CD4-positive, alpha-beta T cell treated with Interleukin-4 for 1 hour (primary cell): ENCODE measurements around the gene COL4A4.
A peak's percentile ranks its signal among the peaks of the same experiment; 100 is the strongest.
"Not testable (repeated sequence)": the region's sequence is repeated elsewhere in the genome, so short reads cannot be mapped to it uniquely, and the experiment has no call there.

Source experiments
- DNase-seq, 2 donors: peaks; one replicate each; pipeline ENCODE4 v3.0.0-alpha.2; 2020 to 2022

Gene COL4A4

GRCh38 chr2:227163998-227164762 is at the start of gene COL4A4, which contains the start of gene COL4A3:
COL4A4 (minus strand) TSS chr2:227164205; CDS start chr2:227147483, 16,722 bp downstream.
COL4A3 (plus strand) TSS chr2:227164624; CDS start chr2:227164727, 103 bp downstream.
- DNase-seq: peak in 1 of 2 donors; percentile 14

GRCh38 chr2:227207573-227207972 is 43.6 kb upstream of the COL4A4 start:
- no peak for DNase-seq

DNA sequence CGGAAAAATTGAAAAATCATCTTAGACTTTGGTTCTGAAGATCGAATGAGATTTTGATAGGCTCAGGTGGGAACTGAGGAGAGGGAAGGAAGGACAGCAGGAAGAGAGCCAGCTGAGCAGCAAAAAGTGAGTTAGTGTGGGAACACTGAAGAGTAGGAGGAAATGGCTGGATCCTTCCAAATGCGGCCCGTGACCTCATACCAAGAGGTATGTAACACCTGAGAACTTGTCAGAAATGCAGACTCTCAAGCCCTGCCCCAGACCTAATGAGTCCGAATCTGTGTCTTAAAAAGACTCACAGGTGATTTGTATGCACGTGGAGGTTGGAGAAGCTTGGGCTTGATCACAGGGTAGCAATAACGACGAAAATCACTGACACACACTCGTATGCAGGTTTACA is 42.4 kb upstream of the COL4A4 start:
- no peak for DNase-seq

- no peak for DNase-seq
These were observed 41.7 kb upstream of the COL4A4 start for GRCh38 chr2:227205701-227206100.

GRCh38 chr2:227204452-227204851 is 40.4 kb upstream of the COL4A4 start:
- DNase-seq: no peak

DNA sequence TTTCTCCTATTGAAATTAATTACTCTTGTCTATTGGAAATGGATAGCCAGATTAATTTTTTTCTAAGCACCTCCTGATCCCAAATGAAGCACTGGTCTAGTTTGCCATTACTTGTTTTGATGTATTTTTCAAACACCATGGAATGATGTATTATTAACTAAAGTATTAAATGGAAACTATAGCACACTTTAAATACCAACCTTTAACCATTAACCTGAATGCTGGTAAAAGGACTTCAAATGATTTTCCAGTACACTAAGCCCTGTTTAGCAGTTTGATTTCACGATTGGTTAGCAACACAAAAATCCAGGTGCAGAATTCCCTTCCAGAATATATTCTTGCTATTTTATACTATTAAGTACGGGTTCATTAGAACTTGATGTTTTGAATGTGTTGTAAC is 37.8 kb upstream of the COL4A4 start:
- no peak for DNase-seq

GRCh38 chr2:227198866-227199265 is 34.9 kb upstream of the COL4A4 start:
- DNase-seq: no peak

DNA sequence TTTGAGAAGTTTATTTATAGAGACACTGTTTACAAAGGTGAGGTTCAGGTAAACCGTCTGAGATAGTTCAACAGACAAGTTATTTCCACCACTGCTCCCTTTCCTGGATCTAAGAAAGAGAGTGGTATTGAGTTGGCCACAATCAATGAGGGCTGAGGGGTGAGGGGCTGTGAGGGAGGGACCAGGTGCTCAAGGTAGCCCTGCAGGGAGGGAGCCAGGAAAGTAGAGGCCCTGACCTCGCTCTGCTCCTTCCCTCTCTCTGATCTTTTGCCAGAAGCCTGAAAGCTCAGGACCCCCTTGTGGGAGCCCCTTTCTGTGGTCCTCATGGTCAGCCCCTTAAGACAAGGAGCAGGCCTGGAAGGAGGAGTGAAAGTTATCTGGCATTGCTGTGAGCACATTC is 30.2 kb upstream of the COL4A4 start:
- no peak for DNase-seq

DNA sequence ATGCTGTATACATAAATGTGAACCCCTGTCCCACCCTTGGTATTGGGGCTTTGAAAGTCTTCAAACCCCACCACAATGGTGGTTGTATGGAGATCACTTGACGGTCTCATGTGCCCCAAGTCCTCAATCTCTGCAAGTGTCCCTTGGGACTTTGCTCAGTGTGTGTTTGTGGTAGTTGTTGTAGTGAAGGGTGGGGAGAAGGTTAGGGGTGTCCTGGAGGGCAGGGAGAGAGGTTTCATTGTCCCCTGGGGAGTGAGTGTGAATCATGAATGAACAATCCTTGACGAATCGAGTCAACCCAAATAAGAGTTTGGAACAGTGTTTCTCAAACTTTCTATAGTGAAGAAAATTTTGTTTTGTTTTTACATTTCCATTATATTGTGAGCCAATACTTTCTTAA is 28.5 kb upstream of the COL4A4 start:
- DNase-seq: no peak

- DNase-seq: no peak
These were observed 27.4 kb upstream of the COL4A4 start for GRCh38 chr2:227191367-227191766.

DNA sequence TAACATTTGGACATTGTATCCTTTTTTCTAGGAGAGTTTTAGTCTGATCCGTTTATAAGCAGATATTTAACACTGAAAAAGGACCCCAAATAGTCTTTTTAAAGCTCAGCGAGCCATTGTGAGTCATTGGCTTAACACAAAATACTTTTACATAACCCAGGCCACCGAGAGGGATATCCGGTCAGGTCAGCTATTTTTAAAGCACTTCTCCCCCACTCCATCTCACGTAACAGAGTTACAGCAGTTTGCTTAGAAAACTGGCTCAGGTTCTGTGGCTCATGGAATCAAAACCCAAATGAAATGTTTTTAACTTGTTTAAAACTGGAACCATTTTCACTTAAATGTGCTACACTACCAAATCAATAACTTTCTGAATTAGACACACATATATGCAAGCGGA is 24.3 kb upstream of the COL4A4 start:
- no peak for DNase-seq

DNA sequence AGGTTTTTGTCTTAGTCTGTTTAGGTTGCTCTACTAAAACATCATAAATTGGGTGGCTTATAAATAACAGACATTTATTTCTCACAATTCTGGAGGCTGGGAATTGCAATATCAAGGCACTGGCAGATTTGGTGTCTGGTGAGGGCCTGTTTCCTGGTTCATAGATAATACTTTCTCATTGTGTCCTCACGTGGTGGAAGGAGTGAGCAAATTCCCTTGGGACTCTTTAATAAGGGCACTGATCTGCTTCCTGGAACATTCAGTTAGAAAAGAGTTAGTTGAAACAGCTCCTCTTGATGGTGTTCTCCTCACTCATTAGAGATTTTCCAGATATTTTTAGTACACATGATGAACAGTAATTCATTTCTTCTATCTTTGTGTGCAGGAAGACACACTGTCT is 22.7 kb upstream of the COL4A4 start:
- DNase-seq: no peak

DNA sequence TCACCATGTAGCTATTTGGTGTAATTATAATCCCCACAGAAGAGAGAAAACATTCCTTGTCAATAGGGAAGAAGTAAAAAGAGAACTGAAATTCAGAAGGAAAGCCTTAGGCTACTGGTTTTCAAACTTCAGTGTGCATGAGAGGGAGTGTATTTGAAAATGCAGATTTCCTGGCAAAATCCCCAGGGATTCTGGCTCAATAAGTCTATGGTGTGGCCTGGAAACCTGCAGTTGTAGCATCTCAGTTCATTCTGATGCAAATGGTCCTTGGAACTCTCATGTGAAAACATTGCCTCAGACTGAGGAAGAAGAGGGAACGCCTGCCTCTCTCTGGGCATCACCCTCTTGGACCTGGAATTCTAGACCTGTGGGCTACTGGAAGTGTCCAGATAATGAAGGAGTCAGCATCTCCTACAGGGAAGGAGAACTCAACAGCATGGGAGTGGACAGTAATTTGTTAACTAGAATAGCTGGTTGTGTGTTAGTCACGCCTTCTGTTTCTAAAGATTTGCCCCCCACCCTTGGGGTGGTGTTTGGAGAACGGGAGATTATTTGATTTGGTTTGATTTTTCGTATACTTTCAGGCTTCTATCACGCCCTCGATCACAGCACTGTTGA is 21.7 kb upstream of the COL4A4 start:
- DNase-seq: no peak

DNA sequence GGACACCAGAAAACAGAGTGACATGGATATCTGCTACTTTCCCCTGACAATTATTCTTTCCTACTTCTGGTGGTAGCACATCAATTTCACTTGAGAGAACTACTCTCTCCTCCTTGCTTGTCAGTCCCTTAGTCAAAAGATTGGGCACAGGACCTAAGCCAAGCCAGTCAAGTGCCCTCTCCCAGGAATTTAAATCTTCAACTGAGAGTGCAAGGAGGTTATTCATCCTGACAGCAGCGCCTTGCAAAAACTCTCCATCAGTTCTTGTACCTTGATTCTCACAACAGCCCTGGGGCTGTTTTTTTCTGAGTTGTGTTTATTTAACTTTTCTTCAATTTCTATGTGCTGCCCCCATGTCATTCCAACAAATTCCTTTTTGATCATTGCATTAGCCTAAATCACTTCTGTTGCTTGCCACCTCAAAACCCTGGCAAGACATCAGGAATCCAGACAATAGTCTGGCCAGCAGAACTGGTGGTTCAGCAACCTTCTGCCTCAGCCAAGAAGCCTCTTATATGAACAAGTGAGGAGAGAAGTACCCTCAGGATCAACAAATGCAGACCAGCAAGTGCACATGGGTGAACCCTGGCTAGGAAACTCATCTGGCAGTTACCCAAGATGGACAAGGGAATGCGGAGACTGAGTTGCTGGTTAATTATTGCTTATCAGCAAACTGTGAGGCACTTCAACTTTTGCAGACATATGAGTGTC is 19.8 kb upstream of the COL4A4 start:
- DNase-seq: no peak

GRCh38 chr2:227182765-227183164 is 18.8 kb upstream of the COL4A4 start:
- no peak for DNase-seq

GRCh38 chr2:227180770-227181169 is 16.8 kb upstream of the COL4A4 start:
- DNase-seq: no peak

DNA sequence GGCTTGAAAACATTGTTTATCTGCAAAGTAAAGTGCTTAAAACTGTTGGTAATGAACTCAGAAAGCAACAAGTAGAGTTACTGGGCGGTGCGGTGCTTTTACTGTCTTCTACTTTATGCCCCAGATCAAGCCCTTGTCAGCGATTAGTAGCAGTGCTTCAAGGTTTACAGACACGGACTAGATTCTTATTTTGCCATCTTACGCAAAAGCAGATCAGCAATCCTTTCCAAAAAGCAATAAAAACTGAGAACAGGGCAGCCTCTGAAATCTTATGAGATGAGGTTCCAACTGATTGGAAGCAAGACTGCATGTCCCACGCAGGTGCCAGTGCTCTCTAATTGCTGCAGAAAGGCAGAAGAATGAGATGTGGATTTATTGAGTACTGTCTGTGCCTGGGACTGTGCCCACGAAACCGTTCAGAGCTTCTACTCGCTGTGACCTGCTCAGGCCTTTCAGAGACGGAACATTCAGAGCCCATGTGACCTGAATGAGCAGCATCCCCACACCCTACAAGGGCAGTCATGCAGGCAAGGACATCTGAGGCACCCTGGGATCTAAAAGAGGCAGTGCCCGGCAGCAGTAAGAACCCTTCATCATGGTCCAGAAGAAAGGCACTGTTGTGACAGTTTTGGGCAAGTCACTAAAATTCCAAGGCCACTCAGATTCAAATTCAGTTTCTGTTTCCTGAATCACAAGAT is 16.1 kb upstream of the COL4A4 start:
- no peak for DNase-seq

DNA sequence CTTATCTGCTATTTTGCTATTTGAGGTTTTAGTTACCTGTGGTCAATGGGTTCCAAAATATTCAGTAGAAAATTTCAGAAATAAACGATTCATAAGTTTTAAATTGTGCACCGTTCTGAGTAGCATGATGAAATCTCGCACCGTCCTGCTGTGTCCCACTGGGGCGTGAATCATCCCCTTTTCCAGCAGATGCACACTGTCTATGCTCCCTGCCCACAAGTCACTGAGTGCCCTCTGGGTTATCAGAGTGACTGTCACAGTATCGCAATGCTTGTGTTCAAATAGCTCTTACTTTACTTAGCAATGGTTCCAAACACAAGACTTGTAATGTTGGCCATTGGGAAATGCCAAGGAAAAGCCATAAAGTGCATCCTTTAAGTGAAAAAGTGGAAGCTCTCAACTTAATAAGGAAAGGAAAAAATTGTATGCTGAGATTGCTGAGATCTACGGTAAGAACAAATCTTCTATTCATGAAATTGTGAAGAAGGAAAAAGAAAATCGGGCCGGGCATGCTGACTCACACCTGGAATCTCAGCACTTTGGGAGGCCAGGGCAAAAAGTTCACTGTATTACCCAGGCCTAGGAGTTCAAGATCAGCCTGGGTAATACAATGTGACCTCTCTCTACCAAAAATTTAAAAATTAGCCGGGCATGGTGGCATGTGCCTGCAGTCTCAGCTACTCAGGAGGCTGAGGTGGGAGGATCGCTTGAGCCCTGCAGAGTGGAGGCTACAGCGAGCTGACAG is 13.8 kb upstream of the COL4A4 start:
- no peak for DNase-seq

- not testable (repeated sequence) for DNase-seq
These were observed 7.8 kb upstream of the COL4A4 start for GRCh38 chr2:227171779-227172178.

DNA sequence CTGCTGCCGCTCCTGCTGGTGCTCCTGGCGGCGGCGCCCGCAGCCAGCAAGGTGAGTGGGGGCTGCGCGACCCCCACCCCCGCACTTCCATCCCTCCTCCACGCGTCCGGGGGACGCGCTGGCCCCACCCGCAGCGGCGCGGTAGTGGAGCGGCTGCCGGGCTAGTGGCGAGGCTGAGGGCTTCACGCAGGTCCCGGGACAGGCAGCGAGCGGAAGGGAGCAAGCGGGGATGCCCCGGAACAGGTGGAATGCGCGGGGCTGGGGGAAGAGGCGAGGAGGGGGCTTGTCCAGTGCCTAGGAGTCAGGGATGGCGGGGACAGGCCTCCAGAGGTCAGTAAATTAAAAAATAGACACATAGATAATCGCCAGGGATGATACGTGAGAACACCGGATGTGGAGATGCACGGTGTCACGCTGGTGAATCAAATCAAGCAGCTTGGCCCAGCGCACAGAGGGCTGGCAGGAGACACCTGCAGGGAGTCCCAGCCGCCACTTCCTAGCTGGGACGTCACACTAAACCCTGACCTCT is 822 bp upstream of the COL4A4 start:
- peak in 1 of 2 donors; percentile 19 for DNase-seq

- DNase-seq: no peak
These were observed 464 bp downstream of the COL4A4 start for GRCh38 chr2:227163485-227163997.

DNA sequence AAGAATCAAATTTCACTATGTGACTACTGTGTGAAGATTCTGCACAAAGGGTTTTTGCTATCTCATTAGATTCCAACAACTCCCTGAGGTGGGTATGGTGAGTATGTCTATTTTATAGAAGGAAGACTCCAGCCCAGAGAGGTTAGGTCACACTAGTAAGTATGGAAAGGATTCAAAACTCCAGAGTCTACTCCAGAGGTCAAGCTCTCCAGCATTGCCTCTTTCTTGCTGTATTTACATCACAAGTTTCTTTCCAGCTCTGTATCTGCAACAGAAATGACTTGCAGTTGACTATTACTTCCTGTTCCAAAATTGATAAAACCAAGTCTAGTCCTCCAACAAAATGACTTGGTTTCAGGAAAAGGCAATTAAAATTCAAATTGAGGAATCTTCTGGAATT is 2.1 kb downstream of the COL4A4 start:
- DNase-seq: no peak
